ENCODE measurements around the gene LEPR.

LEPR gene

DNA sequence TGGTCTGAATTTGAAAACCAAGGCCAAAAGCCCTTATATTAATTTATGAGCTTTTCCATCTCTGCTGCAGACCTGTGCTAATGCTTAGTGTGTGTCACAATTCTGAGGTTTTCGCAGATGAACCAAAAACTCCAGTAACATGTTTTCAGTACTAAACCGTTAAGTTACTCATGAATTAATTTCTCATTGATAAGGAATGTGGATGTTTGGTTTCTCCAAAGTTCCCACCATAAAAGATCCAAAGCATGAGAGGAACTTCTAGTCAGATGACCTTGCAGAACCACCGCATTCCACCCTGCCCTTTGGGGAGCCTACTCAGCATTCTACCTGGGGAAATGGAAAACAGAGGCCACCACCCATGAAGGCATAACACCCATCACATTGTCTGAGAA is 7.5 kb upstream of the LEPR start:
- no peak for DNase-seq

DNA sequence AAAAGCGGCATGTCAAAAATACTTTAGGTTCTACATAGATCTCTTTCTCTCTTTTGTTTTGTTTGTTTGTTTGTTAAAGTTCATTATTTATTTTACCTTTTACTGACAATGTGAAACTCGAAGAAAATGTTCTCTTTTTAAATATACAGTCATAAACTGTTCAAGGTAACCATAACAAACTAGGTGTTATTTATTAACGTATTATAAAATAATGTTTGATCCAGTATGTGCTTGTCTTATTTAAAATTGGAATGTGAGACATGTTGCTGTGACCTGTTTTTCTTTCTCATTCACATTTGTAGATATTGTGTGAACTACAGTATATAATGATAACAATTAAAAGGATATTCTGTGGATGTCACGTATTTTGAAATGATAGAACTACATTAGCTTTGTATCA is 5.9 kb upstream of the LEPR start:
- DNase-seq, result no peak

GRCh38 chr1:65416767-65417166 is 3.7 kb upstream of the LEPR start:
- DNase-seq, result no peak

DNA sequence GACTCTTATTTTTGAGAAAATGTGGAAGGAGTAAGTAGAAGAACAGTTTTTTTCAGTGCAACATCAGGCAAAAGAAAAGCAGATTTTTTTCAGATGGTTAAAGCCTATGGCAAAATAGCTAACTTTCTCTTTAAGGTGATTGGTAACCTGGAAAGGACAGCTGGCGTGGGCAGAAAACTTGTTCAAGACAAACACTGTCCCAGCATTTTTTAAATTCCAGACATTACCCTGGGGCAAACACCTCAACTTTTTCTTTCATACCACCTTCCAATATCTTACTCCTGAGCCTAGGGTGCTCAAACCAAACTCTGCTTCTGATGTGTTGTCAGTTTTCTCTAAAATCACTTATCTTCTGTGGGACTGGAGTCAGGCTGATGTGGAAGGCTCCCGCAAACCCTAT is 2.7 kb upstream of the LEPR start:
- no peak for DNase-seq

DNA sequence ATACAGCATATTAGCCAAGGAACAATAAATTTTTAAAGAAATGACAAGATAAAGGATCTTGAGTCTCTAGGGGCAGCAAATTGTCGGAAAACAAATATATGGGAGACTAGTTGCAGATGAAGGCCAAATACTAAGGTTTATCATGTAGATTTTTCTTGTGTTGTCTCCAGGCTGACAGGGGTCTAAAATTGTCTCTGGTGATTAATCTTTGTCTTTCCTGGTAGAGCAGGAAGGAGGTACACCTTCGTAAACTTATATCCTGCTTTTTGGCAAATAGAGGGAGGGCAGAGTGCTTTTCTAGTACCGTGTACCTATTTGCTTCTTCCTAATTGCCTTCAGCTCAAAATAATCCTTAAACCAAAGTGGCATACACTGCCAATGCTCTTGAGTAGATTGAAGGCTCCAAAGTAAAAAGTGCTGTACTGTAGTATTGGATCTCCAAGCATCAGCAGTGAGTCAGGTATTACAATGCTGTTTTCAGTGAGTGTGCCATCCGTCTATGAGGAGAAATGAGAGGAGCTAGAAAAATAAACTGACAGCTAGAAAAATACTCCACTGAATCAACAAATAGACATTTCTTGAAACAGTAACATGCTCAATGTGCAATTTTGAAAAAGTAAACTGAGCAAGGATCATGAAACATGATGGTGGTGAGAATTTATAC is 1.8 kb upstream of the LEPR start:
- no peak for DNase-seq

- DNase-seq, result peak; percentile 98
These were observed 533 bp upstream of the LEPR start for GRCh38 chr1:65419681-65420589.

DNA sequence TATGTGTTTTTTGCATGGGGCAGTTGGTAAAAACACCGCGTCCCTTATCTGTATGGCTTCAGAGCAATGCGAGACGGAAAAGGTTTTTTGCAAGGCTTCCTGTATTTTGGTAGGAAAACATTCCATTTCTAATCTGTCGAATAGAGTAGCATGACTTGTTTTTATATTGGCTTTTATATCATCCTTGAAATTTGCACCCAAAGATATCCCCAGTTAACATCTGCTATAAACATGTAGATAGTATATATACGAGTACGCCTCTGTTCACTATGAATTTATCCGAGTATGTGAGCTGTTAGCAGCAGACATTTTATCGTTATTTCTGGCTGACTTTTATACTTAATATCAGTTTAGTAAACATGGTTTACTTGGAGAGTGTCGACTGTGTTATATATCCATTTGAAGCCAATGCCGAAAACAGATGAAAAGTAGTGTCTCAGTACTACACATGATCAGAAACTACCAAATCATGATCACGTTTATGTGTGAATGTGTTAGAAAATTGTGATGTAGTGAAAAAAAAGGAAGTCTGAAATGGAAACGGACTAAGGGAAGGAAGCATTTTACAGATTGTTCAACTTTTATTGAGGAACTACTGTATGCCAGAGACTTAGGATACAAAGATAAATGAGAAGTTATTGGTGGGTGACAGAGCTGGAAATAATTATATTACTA is 1.0 kb downstream of the LEPR start:
- DNase-seq, result no peak

- DNase-seq, result no peak
These were observed 2.1 kb downstream of the LEPR start for GRCh38 chr1:65422241-65423203.

DNA sequence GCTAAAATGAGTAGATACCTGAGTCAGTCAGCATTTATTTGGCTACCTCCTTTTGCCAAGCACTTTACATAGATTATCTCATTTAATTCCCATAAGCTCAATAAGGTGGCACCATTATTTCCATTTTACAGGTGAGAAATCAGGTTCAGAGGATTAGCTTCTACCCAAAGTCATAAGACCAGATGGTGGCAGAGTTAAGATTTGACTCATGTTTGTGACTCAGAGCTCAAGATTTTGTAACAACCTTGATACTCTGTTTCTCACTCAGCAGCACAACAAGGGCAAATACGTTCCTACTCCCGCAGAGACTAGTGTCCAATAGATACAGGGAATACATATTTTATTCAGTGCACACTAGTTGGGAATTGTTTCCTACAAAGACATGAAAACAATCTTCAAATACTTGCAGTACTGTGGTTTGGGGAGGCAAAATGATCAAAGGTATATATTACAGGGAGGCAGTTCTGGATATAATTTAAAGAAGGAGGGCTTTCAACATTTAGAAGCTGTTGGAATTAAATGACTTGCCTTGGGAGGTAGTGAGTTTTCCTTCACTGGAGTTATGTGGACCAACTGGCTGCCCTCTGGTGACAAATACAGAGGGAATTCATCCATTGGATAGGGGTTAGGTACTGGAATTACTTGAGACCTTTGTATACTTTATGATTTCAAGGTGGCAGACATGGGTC is 3.6 kb downstream of the LEPR start:
- DNase-seq, result no peak

GRCh38 chr1:65424573-65424889 is 4.1 kb downstream of the LEPR start:
- no peak for DNase-seq

DNA sequence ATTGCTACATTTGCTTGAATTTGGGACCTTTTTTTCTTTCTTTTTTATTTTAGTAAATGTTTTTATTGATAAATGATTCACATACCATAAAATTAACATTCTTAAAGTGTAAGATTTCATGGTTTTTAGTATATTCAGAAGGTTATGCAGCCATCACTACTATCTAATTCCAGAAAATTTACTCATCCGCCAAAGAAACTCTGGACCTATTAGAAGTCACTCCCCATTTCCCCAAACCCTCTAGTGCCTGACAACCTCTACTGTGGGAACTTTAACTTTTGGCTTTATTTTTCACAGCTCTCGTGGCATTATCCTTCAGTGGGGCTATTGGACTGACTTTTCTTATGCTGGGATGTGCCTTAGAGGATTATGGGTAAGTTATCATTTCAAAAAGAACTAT is 4.5 kb downstream of the LEPR start:
- DNase-seq, result no peak

DNA sequence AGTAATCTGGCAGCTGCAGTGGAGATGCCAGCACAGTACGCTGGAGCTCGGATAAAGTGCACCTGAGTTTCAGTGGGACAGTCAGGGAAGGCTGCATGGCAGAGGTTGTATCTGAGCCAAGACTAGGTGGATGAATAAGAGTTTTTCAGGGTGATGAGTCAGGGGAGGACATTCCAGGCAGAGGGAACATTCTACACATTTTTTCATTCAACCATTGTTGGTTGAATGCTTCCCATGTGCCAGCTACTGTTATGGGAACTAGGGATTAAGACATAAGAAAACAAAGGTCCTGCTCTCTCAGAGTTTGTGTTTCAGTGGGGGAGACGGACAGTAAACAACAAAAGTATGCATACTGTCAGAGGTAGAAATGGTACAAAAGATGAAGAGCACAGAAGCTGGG is 5.2 kb downstream of the LEPR start:
- no peak for DNase-seq

GRCh38 chr1:65429078-65429477 is 8.6 kb downstream of the LEPR start:
- no peak for DNase-seq

DNA sequence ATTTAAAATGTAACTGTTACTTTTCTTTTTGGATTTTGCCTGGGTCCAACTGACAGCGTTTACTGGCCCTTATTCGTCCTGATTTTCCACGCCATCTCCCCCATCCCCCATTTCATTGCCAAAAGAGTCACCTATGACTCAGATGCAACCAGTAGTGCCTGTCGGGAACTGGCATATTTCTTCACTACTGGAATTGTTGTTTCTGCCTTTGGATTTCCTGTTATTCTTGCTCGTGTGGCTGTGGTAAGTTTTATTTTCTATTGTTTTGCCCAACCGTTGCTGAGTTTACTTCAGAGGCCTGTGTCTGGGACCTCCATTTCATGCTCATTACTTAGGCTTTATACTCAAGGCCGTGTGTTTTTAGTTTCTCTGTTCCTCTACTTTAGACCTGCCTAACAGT is 9.3 kb downstream of the LEPR start:
- DNase-seq, result no peak

DNA sequence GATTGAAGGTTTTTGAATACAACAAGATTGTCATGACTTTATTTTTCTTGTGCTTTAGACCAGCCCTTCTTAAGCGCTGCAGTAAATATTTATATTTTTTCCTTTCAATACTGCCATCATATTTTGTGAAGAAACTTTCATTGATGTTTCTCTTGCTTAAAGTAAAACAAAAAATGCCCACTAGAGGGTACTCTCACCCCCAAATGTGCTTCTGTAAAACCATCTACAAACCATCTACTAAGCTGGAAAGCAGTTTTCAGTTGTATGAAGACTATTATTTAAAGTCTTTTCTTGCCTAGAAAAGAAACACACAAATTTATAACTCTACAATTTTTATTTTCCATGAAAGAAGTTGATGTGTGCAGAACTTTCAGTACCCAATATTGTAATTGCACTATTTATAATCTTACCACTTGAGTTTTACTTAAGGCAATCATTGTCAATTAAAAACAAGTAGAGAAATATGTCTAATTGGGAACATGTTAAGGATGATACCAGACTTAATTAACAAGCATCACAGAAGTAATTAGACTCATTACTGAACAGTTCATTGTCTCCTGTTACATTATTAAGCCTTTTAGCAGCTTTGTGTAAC is 10.7 kb downstream of the LEPR start:
- no peak for DNase-seq

- no peak for DNase-seq
These were observed 12.4 kb downstream of the LEPR start for GRCh38 chr1:65432918-65433317.

GRCh38 chr1:65434255-65434654 is 13.8 kb downstream of the LEPR start:
- DNase-seq, result no peak

GRCh38 chr1:65434760-65435159 is 14.3 kb downstream of the LEPR start:
- no peak for DNase-seq

DNA sequence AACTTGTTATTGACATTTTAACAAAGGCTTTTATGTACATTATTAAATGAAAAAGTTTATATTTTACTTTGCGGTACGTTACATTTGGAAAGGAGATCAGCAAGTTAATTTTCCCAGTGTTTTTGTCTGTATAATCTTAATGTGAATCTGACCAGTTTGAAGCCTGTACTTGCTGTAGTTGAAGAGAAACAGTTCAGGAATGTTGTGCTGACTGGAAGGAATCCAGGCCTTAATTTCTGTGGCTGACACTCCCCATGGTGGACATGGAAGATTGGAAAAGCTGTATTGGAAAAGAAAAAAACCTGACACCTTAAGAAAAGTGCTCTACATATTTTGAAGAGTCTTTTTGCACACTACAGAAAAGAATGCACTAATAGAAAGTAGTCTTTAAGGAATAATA is 15.5 kb downstream of the LEPR start:
- DNase-seq, result no peak

- DNase-seq, result no peak
These were observed 17.1 kb downstream of the LEPR start for GRCh38 chr1:65437616-65438015.

- DNase-seq, result no peak
These were observed 19.9 kb downstream of the LEPR start for GRCh38 chr1:65440322-65440900.

GRCh38 chr1:65440915-65441314 is 20.4 kb downstream of the LEPR start:
- DNase-seq, result no peak
